Hematopoietic multipotent progenitor cell treated with erythropoietin and hydrocortisone succinate and interleukin-3 and kit ligand, for 8 days (in vitro differentiated cells): ENCODE results near the gene CAMK2B.
A peak's percentile ranks its signal among the peaks of the same experiment; 100 is the strongest.

Source experiments
- DNase-seq: peaks from one replicate; pipeline ENCODE4 v3.0.0-alpha.2; 2015

Gene CAMK2B

DNA sequence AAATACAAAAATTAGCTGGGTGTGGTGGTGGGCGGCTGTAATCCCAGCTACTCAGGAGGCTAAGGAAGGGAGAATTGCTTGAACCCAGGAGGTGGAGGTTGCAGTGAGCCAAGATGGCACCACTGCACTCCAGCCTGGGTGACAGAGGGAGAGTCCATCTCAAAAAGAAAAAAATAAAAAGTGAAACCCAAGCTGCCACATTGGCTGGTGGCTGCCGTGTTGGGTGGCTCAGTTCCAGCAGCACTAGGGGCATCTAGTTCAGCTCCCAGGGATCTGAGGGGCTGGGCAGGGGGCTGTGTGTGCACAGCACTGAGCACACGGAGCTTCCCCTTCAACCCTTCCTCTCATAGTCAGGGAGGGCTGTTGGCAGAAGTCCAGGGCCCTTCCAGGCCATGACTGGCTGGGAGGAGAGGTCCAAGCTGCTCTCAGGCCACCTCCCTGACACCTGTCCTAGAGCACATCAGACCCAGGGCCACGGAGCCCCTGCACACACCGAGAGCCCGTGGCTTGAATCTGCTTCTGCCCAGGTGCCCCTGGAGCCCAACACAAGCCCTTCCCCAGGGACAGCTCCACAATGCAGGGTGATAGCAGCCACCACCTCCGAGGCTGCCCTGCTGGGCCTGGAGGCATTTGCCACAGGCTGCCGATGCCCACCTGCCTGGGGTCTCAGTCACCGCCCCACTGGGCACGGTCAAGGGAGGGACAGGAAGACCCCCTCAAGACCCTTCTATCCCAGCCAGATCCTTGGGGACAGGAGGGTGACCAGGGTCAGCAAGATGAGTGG is 77.3 kb downstream of the CAMK2B start:
- no peak for DNase-seq

DNA sequence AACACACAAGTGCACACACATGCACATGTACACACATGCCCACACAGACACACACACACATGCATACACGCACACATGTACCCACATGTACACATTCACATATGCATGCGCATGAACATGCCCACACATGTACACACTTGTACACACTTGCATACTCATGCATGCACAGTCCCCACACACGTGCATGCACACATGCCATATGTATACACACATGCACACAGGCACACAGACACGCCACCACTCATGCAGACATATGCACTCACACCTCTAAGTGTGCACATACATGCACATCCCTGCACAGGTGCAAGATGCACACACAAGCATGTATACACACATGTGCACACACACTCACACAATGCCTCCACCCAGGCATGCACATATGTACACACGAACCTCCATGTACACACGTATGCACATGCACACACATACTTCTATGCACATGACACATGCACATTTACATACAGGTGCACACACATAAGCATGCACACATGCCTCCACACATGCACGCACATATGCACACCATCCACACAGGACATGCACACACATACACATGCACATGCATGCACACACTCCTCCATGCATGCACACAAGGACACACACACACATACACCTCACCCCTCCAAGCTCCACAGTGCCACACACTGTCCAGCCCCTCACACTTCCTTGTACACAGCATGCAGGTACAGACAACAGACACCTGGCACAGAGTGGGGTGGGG is 78.8 kb downstream of the CAMK2B start:
- no peak for DNase-seq

DNA sequence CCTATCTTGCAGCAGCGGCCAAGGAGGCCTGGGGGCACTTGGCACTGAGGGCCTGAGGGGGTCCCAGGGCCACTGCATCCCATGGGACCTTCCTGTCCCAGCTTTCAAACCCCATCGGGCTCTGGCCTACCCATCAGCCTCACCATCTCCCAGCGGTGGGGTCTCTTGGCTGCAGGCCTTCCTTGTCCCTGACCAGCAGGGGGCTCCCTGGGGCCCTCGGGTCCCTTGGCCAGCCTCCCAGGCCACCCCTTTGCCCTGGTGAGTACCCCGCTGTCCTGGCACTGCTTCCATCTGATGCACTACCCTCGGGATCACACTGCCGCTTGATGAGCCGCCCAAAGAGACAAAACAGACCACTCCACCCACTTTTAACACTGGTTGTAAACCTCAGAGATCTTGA is 81.1 kb downstream of the CAMK2B start:
- DNase-seq, result peak; percentile 19

DNA sequence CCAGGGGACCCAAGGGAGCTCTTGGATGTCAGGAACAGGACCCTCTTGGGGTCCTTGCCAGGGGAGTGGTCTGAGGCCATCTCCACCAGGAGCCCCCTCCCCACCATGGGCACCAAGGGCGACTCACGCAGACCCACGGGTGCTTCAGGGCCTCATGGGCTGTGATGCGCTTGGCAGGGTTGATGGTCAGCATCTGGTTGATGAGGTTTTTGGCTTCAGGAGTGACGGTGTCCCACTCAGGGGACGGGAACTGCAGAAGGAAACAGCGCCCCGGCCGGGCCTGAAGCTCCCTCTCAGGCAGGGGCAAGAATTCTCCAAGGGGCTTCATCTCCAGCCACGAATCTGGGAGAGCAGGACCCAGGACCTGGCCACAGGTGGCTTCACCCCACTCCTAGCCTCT is 83.3 kb downstream of the CAMK2B start:
- DNase-seq, result no peak

DNA sequence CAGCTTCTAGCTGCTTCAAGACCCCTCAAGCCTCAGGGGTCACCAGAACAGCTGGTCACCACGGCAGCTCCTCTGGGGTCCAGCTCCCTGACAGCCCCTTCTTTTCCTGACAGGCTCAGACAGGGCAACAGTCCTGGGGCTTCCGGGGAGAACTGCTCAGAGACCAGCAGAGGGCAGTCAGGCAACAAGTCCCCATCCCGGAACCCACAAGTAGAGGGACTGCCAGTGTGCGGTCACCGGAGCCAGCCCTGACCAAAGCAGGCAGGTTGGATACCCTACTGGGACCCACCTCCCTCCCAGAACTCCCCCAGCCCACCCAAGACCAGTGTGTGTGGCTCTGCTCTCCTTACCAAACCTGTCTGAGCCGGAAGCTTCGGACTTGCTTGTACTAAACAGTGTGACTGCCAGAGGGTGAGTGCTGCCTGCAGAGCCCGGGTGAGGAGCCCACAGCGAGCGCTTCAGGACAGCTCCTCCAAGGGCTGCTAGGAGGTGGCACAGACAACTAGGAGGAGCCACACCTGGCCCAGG is 84.3 kb downstream of the CAMK2B start:
- peak; percentile 79 for DNase-seq

DNA sequence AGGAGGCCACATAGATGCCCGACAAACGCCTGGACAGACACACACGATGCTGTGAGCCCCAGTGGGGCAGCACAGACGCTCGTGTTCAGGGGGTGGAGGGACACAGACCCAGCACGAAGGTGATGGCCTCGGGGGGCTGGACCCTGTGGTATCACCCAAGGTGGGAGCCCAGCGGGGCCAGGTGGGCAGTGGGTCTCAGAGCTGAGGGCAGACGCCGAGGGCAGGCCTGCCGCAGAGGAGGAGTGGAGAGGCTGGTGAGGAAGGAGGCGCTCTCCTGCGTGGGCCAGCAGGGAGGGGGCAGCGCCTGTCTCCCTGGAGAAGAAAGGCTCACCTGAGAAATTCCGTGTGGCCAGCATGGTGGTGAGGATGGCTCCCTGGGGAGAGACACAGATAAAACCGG is 85.0 kb downstream of the CAMK2B start:
- DNase-seq, result no peak

DNA sequence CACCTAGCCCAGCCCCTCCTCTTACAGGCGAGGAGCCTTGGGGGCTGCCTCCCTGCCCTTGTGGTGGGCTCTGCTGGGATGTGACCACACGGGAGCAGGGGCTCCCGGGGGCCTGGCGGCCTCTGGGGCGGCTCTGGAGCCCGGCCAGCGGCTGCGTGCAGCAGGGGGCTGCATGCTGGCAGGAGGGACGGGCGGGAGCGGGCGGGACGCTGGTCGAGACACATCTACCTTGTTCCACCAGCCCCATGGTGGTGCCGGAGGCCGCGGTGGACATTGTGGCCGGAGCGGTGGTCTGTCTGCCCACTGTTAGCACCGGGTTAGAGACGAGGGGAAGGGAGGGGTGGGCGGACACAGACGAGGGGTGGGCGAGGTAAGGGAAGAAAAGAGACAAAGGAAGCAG is 86.0 kb downstream of the CAMK2B start:
- DNase-seq, result no peak

DNA sequence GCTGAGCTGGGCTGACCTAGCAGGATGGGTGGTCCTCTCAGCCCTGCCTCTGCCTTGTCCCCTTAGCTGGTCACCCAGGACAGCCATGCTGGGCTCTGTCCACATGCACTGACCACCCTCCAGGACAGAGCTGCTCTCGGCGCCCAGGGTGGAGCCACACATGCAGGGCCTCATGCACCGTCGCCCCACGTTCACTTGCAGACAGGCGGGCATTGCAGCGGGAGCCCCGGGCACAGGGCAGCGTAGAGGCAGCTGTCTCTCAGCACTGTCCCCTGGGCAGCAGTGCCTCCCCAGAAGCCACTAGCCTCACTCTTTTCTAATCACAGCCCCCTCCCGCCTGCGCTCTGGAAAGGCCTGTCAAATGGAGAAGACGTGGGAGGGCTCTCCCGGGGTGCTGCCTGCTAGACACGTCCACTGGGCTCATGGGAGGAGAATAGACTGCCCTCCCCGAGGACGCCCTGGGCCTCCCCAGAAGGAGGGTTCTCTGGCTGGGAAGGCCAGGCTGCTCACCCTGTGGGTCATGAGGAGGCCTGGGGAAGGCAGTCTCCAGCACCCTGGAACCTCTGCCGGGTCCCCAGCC is 87.2 kb downstream of the CAMK2B start:
- no peak for DNase-seq

DNA sequence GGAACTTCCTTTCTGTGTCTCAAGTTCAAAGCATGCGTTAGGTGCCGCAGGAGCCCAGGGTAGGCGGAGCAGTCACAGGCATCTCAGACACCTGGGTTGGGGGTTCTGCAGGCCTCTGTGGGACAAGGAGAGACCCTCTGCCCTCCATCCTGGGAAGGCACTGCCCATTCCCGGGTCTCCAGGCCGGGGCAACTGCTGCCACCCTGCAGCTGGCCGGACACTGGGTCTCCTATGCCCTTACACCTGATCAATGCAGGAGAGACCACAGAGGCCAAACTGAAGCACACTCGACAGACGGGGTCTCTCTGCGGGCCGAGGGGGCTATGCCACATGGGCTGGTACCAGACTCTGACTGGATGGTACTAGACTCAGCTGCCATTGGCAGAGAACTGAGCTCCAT is 87.7 kb downstream of the CAMK2B start:
- no peak for DNase-seq

DNA sequence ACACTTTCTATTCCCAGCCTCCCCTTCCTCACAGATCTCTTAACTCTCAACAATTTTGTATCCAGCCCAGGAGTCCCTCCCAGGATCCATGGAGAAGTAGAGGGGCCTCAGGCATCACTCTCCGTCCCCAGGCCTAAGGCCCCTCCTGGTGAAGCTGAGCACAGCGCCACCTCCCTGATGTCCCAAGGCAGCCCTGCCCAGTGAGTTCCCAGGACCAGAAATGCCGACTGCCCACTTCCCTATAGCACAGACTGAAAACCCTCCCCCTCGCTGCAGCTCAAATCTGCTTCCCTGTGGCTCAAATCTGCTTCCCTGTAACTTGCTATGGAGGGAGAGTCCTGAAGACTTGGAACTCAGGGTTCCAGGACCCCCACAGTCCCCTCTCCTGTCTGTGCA is 89.1 kb downstream of the CAMK2B start:
- DNase-seq, result no peak

DNA sequence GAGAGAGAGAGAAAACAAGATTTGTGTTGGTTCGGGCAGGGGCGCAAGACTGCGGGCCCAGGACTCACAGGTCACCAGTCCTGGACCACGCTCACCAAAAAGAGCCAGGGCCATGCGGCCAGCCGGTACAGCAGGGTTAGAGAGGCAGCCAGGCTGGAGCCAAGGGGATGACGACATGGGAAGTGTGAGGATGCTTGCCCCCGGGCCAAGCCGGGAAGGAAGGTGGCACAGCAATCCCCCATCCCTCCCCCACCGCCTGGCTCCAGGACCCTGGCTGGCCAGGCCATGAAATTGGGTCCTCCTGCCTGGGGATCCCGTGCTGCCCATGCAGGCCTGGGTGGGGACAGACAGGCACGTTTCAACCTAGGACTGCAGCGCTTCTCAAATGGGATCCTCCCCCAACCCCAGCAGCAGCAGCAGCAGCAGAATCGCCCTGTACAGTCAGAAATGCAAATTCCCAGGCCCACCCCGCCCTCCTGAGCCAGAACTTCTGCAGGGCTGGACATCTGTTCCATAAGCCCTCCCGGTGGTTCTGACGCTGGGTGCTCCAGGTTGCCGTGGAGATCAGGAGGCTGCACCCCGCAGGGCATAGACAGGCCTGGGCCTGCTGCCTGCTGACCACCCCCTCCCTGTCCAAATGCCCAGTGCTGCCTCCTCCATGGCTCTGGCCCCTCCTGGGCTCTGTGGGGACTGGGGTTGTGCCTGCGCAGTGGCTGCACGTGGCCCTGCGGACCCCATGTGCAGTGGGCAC is 89.6 kb downstream of the CAMK2B start:
- DNase-seq, result no peak

DNA sequence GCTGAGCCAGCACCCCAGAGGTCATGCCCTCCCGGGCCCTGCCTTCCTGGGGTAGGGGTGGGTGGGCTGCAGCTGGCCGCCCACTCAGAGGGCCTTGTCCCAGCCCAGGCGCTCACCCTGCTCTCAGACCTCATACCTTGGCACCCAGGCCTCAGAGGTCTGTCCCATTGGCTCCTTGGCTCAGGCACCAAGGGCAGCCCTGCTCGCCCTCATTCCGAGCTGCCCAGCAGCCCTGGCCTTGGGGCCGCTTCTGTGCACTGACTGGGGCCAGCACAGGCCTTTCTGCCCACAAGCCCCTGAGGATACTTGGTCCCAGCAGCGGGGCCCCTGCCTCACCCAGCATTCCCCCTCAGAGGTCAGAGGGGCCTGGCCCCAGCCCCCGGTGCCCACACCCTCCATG is 90.3 kb downstream of the CAMK2B start:
- no peak for DNase-seq

DNA sequence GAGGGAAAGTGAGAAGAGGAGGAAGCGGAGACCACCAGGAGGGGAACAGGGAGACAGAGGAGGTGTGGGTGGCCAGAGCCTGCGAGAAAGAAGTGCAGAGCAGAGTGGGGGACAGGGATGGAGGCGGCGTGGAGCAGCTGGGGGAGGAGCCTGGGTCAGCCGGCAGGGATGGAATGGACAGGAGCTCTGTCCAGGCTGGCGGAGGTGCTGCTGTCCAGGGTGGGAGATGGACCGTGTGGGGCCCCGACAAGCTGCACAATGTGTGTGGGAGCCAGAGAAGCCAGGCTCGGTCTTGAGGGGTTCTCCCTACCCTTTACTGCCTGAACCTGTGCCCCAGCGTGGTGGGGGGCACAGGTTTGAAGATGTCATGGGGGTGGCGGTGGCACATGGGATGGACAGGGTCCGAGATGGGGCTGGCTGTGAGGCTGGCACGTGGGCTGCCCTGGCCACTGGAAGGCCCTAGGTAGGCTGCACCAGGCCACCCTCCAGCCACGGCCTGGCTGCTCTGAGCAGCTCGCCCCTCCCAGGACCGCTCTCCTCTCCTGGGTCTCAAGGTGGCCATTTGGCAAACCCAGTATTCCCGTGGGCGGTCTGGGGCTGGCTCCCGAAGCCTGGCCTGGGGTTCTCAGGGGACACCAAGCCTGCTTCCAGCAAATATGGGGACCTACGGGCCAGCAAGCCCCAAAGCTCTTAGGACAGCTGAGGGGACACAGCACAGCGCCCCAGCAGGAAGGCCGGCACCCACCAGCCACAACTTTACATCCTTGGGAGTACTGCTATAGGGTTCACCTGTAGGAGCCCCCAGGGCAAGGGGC is 92.3 kb downstream of the CAMK2B start:
- DNase-seq, result no peak

DNA sequence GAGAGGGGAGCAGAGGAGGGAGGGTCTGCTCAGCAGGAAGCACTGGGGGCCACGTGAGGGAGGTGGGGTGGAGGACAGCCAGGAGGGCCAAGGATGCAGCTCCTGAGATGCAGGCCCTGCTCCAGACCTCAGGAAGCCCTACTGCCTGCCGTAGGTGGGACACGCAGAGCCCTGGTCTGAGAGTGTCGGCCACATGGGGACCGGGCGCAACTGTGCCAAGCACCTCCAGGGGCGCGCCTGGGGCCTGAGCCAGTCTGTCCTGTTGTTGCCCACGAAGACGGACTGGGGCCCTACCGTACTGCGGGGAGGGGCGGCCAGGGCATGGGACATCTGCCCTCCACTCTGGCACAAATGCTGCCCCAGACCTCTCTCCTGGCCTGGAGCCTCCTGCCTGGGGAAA is 93.0 kb downstream of the CAMK2B start:
- no peak for DNase-seq

DNA sequence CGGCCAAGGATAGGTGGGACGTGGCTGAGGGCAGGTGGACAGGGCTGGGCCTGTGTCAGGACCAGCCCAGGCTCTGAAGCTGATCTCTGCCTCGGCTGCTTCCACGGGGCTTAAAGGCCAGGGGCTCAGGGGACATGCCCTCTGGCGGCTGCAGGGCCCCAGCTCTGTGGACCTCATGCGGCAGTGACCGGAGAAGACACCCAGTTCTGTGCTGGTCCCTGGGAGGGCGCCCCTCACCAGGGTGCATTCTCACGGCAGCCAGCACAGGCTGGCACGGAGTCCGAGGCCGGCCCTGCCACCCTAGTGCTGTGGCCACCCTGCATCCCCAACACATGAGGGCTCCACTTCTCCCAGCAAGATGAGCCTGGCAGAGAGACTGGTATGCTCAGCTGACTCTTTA is 94.3 kb downstream of the CAMK2B start:
- DNase-seq, result no peak

DNA sequence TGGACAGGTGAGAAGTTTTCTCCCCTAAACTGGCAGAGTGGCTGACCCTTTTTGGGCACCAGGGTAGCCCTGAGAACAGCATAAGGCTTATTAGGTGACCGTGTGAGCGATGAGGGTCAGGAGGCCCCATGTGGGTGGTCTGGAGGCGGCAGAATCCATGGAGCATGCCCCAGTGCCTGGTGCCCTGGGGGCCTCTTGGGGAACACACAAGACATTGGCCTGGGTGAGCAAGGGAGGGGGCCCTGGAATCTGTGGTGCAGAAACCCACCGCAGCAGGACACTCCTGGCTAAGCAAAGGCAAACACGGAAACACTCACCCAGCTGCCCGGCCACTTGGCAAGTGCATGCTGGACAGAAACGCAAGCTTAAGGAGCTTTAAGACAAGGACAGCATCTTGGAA is 95.1 kb downstream of the CAMK2B start:
- no peak for DNase-seq

DNA sequence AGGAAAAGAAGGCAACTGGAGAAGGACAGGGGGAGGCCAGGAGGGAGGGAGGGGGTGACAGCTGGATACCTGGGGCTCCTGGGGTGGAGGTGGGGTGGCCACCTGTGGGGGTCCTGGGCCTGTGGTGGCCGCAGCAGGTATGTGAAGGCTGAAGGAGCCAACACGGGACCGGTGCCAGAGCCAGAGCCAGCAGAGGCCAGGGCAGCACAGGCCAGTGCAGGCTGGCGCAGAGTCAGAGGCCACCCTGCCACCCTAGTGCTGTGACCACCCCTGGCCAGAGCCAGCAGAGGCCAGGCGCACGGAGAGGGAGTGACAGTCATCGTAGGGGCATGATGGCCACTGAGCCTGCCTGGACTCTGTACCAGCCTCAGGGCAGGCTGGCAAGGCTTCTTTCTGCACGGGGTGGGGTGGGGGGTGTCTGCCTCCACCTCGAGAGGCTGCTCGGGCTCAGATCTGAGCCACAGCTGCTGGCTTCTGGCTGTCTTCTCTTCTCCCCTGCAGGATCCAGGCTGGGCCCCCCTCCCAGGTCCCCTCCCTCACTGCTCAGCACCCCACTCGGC is 95.8 kb downstream of the CAMK2B start:
- no peak for DNase-seq

DNA sequence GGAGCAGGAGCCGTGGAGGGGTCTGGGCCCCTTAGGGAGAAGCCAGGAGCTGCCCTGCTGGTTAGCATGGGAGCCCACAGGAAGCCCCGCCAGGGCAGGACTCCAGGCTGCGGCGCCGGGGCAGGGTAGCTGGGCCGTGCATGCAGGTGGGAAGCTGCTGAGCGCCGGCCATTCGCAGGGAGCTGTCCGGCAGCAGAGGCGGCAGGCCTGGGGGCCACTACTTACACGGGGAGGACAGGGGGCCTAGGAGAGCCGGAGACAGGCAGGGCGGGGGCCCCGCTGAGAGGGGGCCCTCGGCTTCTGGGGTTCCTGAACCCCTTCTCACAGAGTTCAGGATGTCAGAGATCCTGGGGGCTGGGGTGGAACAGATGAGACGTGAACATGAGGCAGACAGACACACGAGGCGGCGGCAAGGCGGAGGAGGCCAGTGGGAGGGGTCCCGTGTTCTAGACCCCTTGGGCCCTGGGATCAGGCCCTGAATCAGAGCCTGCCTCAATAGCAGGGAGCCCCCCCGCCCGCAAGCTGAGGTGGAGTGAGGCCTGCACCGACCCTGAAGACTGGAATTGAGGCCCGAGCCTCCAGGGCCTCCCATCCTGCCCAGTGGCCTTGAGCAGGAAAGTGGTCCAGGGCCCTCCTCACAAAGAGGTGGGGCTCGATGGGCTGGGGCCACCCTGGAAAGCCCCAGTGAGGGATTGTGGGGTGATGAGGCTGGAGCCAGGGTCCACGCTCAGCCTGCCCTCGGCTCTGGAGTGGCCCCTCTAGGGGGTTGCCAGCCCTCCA is 96.6 kb downstream of the CAMK2B start:
- DNase-seq, result no peak

DNA sequence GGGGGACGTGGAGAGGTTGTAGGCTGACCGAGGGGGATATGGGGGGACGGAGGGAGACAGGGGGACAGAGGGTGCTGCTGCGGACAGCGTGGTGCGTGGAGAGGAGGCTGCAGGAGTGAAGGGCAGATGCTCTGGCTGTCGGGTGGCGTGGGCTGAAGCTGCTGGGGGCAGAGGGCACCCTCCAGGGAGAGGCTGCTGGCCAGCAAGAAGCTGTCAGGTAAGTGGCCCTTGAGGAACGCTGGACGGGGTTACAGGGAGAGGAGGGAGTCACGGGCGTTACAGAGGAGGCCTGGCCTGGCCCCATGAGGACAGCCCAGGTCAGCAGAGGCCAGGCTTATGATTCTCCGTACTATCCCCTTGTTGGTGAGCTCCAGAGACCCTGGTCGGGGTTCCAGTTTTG is 97.5 kb downstream of the CAMK2B start:
- DNase-seq, result no peak

DNA sequence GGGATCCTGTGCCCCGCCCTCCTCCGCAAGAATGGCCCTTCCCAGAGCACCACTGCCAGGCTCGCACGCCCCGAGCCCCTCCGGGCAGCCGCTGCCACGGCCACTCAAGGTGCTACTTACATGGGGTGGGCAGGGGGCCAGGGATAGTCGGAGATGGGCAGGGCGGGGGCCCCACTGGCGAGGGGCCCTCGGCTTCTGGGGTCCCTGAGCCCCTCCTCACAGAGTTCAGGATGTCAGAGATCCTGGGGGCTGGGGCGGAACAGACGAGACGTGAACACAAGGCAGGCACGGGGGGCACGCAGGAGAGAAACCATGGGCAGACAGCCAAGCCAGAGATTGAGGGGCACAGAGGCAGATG is 99.0 kb downstream of the CAMK2B start:
- DNase-seq, result no peak
